HG03103 (cell line): ENCODE measurements around the gene RCBTB1.
"Not testable (repeated sequence)": the region's sequence is repeated elsewhere in the genome, so short reads cannot be mapped to it uniquely, and the experiment has no call there.

Experiments used
- ATAC-seq: cut with Tn5 transposase; IDR thresholded peaks from one replicate; pipeline ENCODE4 v1.9.1; 2021; ENCODE audit warnings: low read depth; ENCODE audit not compliant: unreplicated experiment

Gene RCBTB1

DNA sequence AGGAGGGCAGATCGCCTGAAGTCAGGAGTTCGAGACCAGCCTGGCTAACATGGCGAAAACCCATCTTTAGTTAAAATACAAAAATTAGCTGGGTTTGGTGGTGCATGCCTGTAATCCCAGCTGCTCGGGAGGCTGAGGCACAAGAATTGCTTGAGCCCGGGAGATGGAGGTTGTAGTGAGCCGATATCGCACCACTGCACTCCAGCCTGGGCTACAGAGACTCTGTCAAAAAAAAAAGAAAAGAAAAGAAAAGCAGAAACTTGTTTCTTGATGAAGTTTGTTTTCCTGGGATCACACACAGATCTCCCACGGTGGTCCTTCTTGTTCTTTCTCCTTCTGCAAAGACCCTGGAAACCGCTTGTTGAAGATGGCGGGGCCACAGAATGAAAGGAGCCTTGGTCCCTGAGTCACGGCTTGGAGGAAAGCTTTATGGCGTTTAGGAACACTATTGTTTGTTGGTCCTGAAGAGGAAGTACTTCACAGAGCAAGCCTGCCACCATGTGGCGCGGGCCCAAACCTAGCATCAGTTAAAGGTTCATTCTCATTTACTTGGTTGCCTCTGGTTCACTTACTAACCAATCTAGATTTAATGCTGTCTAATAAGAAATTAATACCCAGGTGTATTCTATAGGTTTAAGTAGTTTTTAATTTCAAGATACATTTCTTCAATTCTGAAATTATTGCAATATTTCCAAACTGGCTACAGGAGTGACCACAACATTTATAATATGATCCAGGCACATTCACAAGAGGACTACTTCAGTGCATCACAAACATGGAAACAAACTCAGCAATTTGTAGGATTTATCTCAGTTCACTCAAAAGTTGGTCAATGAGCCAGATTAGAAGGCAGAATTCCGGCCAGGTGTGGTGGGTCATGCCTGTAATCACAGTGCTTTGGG is 21.6 kb upstream of the RCBTB1 start:
- ATAC-seq: peak; percentile 81

DNA sequence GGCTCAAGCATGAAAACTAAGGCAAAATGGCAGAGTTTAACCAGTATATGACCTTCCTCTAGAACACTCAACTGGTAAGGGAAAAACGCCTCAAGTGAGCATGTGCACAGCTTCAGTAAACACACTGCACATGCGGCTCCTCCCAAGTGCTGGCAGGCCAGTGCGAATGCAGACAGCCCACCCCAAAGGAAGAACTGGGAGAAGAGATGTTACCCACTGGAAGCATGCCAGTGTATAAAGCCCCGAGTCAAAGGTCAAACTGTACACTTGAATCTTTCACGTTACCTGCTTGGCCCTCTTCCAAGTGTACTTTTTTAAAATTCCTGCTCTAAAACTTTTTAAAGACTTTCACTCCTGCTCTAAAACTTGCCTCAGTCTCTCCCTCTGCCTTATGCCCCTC is 19.2 kb upstream of the RCBTB1 start:
- no peak for ATAC-seq

DNA sequence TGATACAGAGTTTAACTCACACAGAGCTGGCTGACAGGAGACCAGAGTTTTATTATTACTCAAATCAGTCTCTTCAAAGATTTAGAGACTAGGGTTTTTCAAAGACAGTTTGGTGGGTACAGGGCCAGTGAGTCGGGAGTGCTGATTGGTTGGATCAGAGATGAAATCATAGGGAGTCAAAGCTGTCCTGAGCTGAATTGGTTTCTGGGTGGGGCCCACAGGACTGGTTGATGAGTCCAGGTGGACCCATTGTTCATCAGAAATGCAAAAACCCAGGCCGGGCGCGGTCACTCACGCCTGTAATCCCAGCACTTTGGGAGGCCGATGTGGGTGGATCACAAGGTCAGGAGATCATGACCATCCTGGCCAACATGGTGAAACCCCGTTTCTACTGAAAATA is 17.3 kb upstream of the RCBTB1 start:
- ATAC-seq: not testable (repeated sequence)

DNA sequence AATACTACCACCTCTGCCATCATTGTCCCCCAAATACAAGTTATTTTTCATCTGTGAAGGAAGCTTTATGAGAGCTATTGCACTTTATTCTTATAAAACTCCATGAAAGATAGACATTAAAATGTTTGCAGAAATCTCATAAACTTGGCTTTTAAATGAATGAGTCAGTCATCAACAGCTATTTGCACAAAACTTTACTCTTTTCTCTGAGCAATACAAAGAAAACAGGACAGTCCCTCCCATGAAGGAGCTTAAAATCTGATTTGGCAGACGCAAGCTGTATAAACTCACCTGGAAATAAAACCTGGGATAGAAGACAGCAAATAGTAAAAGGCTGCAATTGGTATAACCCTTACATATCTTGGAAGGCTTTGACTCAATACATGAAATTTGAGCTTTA is 16.6 kb upstream of the RCBTB1 start:
- no peak for ATAC-seq

DNA sequence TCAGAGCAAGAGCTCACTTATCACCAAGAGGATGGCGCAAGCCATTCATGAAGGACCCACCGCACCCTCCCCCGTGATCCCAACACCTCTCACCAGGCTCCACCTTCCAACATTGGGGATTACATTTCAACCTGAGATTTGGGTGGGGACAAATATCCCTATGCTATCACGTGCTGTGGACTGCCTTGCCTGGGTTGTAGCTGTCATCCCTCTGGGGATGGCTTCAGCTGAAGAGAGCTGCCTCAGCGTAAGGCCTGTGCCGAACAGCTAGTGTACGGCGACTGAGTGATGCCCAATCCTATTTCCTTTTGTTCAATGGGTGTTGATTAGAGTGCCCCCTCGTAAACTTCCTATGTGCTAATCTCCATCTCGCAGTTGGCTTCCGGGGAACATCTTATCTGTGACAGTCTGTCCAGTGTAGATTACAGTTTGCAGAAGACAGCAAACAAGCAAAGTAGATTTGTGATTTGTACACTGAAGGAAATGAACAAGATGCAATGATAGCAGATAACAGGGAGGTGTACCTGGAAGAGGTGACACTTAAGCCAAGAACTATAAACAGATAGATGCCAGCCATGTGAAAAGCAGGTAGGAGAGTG is 11.8 kb upstream of the RCBTB1 start:
- ATAC-seq: no peak

DNA sequence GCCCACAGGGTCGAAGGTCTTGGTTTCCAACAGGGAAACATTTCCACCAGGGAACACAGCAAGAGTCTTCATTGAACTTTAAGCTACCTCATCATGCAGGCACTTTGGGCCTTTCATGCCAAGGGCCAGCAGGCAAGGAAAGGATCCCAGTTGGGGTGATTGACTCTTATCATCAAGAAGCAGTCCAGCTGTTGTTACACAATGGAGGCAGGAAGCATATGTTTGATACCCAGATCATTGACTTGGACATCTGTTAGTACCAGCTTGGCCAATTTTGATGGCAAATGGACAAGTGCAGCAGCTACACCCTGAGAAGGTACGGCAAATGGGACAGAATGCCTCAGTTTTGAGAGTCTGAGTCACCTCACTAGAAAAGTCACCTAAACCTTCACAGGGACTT is 10.9 kb upstream of the RCBTB1 start:
- ATAC-seq: no peak

DNA sequence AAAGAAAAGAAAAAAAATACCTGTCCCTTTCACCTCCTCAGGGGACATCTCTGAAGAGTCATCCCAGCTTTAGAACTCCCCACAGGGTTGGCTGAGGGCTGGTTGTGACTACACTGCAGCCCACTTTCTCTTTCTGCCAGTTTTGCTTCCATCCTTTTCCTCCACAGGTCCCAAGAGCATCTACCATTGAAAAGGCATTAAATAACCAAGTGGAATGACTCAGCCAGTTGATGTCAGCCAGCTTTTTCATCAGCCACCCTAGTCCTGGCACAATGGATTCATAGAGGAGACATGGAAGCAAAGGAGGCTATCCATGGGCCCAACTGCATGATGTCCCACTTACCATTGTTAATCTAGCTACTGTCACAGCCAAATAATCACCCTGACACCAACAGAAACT is 9.2 kb upstream of the RCBTB1 start:
- no peak for ATAC-seq

DNA sequence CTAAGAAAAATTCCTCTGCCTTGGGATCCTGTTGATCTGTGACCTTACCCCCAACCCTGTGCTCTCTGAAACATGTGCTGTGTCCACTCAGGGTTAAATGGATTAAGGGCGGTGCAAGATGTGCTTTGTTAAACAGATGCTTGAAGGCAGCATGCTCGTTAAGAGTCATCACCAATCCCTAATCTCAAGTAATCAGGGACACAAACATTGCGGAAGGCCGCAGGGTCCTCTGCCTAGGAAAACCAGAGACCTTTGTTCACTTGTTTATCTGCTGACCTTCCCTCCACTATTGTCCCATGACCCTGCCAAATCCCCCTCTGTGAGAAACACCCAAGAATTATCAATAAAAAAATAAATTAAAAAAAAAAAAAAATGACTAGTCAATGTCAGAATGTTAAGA is 8.5 kb upstream of the RCBTB1 start:
- not testable (repeated sequence) for ATAC-seq

DNA sequence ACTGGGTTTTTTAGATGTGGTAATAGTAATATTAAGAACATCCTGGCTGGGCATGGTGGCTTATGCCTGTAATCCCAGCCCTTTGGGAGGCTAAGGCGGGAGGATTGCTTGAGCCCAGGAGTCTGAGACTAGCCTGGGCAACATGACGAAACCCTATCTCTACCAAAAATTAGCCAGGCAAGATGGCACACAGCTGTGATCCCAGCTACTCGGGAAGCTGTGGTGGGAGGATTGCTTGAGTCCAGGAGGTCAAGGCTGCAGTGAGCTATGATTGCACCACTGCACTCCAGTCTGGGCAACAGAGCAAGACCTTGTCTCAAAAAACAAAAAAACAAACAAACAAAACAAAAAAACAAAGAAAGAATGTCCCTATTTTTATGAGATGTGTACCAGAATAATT is 5.4 kb upstream of the RCBTB1 start:
- not testable (repeated sequence) for ATAC-seq

DNA sequence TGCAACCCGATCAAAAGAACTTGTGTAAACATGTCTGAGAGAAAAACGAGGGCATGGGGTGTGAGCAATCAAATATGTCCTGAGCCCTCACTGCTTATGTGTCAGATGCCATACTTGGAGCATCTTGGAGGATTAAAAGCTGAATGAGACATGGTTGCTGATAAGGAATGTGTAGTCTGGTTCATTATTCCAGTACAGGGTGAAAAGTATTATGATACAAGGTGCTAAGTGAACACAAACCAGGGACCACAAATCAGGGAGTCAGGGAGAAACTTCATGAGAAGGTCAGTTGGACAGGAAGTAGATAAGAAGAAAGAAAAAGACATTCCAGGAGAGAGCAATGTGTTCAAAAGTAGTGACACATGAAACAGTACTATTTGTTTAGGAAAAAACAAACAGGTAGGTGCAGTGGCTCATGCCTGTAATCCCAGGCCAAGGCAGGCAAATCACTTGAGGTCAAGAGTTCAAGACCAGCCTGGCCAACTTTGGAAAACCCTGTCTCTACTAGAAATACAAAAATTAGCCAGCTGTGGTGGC is 2.0 kb upstream of the RCBTB1 start:
- ATAC-seq: no peak

DNA sequence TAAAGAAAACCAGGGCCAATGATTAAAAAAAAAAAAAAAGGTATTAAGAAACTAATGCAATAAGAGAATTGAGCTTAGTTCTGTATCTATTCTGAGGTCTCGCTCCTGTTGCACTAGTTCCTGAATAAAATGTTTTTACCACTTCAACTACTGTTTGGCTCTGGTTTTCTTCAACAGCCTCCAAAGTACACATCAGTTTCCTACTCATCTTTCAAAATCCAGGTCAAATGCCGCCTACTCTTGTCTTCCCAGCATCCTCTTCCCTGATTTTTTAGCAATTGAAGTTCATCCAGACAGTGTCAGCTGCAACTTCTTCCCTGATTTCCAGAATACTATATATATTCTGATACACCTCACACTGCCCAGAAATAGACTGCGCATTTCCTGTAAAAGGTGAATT is 1.4 kb upstream of the RCBTB1 start:
- ATAC-seq: no peak

DNA sequence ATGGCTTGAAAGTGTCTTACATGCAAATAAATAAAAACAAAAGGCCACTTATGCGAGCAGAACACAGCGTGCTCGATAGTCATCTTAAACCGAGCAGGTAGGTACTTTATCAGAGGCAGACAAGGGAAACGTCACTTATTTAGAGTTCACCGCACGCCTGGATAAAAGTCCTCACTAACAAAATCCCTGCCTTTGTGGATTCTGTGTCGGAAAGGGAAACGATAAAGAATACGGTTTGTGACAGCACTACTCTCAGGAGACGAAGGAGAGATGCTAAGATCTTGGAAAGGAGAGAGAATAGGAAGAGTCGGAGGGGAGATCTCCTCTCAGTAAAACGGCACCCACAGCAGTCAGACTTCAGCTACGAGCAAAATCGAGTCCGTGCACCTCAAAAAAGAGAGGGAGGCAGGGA is 581 bp downstream of the RCBTB1 start:
- ATAC-seq: peak; percentile 2

DNA sequence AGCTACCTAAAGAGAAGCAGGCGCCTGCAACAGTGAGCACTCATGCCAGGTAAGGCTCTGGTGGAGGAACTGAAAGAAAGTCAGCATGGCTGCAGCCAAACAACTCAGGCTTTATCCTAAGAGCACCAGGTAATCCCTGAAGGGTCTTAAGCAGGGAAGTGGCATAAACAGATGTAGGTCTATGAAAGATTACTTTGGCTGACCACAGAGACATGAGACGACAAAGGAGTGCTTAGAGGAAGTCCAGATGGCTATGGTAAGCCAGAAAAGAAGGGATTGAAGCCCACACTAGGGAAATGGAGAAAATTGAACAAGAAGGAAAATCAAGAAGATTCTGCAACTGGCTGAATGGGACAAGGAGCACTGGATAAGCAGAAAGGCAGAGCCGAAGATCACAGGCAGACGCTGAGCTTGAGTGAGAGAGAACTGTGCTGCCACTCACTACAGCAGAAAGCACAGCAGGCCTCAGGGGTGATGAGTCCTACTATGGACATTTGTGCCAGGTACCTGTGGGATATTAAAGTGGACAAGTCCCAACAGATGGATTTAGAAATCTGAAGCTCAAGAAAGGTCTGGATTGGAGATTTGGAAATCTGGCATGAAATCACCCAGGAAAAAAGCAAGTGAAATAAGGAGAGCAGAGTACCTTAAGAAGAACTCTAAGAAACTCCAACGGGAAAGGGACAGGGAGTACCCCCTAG is 4.2 kb downstream of the RCBTB1 start:
- no peak for ATAC-seq

DNA sequence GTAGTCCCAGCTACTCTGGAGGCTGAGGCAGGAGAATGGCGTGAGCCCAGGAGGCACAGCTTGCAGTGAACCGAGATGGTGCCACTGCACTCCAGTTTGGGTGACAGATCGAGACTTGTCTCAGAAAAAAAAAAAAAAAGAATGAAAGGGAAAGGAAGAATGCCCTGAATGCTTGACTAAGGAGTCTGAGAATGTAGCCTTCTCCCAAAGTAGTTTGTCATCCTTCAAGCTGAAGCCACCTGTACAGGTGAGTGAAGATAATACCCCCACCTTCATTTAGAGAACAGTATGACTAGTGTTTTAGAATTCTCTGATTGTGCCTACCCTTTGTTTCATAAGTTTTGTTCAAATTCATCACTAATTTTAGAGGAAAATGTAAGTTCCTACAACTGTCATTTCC is 5.9 kb downstream of the RCBTB1 start:
- no peak for ATAC-seq

DNA sequence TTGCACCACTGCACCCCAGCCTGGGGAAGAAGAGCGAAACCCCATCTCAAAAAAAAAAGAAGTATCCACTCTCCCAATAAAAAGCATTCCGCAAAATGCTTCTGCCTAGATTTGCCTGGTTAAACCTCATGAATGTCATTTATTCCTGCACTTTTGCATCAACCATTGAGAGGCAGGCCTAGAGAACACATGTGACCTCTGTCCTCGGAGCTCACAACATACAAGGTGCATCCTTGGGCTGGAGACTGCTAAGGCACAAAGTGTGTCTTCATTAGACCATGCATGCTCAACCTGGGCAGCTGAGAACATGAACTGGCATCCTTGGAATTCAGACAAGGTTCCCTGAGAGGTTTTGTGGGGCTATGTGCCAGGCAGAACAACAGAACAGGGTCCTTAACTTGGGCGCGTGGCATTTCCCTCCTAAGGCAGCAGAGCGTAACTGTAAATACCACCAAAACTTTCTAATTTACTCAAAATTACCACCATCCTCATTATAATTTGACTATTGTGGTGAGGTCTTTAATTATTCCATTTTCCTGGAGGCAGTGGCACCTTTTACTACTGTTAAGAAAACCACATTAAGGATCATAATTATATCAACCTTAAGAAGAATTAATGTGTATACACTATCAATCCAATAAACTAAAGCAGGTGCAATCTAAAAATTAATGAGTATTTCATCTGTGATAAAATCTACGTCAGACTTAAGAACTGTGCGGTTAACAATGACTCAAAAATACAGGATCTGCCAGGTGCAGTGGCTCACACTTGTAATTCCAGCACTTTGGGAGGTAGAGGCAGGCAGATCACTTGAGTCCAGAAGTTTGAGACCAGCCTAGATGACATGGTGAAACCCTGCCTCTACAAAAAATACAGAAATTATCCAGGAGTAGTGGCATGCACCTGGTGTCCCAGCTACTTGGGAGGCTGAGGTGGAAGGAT is 13.8 kb downstream of the RCBTB1 start:
- no peak for ATAC-seq

DNA sequence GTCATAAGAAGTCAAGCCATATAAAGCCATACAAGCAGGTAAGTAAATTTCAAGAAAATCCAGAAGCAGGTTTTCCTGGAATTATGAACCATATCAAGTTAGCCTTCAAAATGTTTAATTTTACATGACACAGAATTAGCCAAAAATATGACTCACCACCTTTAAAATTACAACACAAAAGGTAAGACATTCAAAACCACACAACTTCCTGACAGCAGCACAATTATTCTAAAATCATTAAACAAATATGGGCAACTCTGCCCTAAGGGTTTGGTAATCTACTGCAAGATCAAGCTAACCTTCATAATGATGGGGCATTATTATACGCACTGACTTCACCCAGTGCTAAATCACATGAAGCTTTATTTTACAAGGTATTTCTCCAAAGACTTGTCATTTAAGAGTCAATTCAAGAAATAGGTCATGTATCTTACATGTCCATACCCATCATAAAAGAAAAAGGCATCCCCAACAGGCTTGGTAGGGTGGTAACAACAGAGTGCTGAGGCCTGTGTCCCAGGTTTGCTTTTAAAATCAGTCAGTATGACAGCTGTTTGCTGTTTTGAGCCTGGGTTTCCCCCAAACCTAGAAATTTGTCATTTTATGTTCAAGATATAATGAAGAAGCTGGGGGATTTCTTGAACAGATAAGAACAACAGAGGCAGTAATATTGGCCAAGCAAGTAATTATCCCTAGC is 15.2 kb downstream of the RCBTB1 start:
- no peak for ATAC-seq

DNA sequence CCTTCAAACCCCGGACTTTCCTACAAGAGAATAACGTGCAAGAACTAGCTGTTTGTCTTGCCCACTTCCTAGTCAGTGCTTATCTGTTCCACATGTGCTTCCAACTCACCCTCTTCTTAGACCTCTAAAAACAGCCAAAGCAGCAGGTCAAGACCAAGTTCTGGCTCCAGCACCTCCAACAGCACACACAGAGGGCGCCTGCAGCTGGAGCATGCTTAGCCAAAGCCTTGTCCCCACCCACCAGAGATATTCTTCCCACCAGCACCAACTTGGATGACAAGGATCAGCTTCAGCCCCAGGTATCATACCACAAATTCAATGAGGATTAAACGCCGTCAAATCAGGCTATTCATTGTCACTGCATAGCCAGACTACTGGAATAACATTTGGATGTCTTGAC is 17.9 kb downstream of the RCBTB1 start:
- no peak for ATAC-seq

DNA sequence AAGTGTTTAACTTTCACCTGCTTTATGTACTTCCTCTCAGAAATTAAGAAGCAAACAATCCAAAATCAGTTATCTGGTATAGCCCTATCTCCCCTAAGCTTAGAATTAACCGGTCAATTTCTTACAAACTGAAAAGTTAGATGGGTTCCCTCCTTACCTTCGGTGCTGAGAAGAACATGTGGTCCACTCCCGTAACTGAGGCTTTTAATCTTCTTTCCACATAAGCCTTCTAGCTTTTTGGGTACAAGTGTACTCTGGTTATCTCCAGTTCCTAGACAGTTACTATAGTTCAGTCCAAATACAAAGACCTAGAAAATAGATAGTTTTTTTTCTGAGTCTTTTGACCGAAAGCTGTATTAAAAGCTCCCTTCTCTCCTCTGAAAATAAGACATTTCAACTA is 18.9 kb downstream of the RCBTB1 start:
- no peak for ATAC-seq

DNA sequence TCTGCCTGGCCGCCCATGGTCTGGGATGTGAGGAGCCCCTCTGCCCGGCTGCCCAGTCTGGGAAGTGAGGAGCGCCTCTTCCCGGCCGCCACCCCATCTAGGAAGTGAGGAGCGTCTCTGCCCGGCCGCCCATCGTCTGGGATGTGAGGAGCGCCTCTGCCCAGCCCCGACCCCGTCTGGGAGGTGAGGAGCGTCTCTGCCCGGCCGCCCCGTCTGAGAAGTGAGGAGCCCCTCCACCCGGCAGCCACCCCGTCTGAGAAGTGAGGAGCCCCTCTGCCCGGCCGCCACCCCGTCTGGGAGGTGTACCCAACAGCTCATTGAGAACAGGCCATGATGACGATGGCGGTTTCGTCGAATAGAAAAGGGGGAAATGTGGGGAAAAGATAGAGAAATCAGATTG is 19.9 kb downstream of the RCBTB1 start:
- not testable (repeated sequence) for ATAC-seq

DNA sequence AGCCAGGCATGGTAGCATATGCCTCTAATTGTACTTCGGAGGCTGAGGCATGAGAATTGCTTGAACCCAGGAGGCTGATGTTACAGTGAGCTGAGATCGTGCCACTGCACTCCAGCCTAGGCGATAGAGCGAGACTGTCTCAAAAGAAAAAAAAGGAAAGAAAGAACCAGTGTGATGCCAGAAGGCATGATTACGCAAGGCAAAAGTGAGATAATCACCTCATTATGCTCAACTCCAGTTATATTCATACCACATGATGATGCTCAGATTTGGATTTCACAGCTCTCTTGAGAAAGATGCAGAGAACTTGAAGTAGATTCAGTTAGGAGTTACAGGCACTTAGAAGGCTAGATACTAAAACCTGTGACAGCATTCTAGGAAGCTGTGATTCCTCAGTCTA is 21.8 kb downstream of the RCBTB1 start:
- ATAC-seq: no peak
